CD1c-positive myeloid dendritic cell (primary cell): ENCODE data around the gene DSTYK.
A peak's percentile ranks its signal among the peaks of the same experiment; 100 is the strongest.

ENCODE experiments used
- DNase-seq: peaks from one replicate; pipeline ENCODE4 v3.0.0-alpha.2; 2016; ENCODE audit errors: extremely low spot score

The DSTYK gene

DNA sequence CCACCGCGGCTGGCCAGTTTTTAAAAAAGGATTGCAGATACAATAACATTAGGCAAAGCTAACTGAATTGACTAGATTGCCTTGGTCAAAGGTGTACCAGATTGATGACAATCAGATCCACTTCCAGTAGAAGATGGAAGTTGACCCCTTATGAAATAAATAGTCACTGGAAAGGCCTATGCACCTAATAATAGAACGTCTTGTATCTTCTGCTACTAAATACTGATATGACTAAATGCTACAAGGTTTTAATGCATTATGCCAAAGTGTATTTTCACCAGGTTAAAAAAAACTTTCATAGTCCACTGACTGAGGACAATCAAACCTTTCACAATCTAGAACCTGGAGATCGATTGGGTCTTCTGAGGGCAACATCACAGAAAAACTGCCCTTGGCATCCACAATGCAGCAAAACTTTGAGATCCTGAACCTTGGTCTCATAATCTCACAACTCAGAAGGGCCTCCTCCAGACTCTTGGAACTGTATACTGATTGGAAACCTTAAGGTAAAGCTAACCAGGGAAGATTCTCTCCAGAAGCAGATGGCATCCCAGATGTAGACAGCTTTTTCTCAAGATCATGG, 82.0 kb downstream of the DSTYK start:
- no peak for DNase-seq

DNA sequence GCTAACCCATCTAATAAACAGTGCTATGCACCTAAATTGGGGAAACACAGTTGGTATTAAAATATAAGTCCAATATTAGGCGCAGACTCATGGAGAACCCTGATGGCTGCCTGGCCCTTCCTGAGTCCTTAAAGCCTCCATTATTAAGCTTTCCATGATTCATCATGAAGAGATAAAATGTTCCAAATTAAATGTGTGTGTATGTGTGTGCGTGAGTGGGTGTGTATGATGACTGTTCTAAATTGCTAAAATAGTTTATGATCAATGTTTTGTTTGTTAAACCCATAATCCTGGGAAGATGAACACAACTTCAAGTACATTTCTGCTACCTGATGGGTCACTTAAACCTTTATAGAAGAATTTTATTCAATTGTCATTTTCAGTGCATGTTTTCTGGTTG, 83.5 kb downstream of the DSTYK start:
- DNase-seq: no peak

DNA sequence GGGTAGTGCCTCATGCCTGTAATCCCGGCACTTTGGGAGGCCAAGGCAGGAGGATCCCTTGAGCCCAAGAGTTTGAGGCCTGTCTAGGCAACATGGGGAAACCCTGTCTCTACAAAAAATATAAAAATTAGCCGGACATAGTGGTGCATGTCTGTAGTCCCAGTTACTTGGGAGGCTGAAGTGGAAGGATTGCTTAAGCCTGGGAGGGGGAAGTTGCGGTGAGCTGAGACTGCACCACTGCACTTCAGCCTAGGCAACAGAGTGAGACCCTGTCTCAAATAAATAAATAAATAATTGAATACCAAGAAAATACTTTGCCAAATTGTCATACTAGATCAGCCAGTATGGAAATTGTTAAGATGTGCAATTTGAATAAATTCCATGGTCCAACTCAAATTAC, 83.9 kb downstream of the DSTYK start:
- DNase-seq: peak; percentile 20

DNA sequence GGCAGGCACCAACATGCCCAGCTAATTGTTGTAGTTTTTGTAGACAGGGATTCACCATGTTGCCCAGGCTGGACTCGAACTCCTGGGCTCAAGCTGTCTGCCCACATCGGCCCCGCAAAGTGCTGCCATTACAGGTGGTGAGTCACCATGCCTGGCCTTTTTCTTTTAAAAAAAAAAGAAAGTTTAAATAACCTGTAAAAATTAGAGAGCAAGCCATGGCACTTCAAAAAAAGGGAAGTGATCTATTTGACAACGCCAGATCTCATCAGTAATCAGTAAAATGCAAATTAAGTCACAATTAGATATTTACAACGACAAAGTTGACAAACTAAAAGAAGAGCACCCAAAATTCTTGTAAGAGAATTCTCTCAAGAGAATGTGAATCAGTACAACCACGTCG, 86.8 kb downstream of the DSTYK start:
- peak; percentile 28 for DNase-seq

- no peak for DNase-seq
Observed at GRCh38 chr1:205122489-205122882, 89.0 kb downstream of the DSTYK start.

- peak; percentile 97 for DNase-seq
Observed at GRCh38 chr1:205121660-205122488, 89.6 kb downstream of the DSTYK start, which contains the start of gene RBBP5. TSS of gene RBBP5 (minus strand) at chr1:205121978. CDS start at chr1:205121873, 105 bp downstream.

- DNase-seq: no peak
Observed at GRCh38 chr1:205118752-205119151, 92.8 kb downstream of the DSTYK start.

DNA sequence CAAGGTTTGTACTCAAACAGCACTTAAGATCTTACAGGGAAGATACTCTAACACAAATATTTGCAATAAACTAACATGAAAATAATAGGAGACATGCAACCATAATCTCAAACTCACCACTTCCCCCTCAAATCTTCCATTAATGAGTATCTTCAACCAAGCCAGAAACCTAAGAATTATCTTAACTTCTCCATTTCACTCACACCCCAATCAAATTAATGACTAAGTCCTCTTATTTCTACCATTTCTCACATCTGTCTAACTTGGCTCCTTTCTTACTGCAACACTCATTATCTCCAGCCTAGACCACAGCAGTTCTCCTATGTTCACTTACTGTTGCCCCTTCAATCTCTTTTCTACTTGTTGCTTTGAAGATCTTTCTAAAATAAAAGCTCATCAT, 100.1 kb downstream of the DSTYK start:
- DNase-seq: no peak

GRCh38 chr1:205109711-205110110, 101.8 kb downstream of the DSTYK start:
- no peak for DNase-seq

GRCh38 chr1:205109269-205109668, 102.2 kb downstream of the DSTYK start:
- DNase-seq: no peak

DNA sequence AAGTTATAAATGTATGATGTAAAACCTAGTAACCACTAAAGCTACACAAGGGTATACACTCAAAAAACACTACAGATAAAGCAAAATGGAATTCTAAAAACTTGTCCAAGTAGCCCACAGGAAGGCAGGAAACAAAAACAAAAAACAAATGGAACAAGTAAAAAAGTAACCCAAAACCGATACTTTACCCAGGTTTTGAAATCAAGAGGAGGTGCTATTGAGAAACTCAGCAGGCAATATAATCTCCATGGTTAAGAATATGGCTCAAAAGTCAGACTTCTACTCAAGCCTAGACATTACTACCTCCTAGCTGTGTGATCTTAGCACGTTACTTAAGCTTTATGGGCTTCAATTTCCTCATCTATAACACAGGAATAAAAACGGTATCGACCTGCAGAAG, 103.0 kb downstream of the DSTYK start:
- DNase-seq: no peak

DNA sequence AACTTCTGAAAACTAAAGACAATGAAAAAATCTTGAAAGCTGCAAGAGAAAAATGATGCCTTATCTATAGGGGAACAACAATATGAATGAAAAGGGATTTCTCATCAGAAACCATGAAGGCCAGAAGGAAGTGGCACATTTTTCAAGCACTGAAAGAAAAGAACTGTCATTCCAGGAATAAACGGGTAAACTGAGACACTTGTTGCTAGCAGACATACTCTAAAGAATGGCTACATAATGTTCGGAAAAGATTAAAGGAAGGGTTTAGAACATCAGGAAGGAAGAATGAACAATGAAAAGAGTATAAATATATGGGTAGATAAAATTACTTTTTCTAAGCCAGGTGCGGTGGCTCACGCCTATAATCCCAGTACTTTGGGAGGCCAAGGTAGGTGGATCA, 104.2 kb downstream of the DSTYK start:
- DNase-seq: no peak

DNA sequence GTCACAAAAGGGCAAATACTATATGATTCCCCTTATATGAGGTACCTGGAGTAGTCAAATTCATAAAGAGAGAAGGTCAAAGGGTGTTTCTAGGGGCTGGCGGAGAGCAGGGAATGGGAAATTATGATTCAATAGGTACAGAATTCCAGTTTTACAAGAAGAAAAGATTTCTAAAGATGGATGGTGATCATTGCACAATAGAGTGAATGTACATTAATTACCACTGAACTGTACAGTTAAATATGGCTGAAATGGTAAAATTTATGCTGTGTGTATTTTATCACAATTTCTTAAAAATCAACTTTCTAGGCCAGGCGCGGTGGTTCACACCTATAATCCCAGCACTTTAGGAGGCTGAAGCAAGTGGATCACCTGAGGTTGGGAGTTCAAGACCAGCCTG, 109.1 kb downstream of the DSTYK start:
- DNase-seq: no peak

DNA sequence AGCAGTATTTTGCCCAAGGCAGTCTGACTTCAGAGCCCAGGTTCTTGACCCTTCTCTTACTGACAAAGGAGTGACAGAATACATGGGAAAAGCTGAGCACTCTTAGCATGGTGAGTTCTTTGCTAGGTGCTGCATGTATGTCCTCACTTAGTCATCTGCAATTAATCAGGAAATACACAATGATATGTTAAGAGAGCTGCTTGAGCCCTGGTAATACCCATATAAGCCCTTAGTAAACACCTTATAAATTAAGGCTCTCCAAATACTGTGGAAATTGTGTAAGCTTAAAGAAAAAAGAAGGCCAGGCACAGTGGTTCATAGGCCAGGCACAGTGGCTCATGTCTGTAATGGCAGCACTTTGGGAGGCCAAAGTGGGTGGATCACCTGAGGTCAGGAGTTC, 113.3 kb downstream of the DSTYK start:
- no peak for DNase-seq

GRCh38 chr1:205095422-205095821, 116.1 kb downstream of the DSTYK start:
- DNase-seq: no peak
